BJ (cell line): ENCODE data around the gene ZEB2. TPM values are rescaled to one million over a fixed set of nuclear protein-coding genes. Genes with fewer than 3 reads are reported as not detected.

ENCODE experiments used
- CTCF ChIA-PET: fragments of 350-600 bp; formaldehyde crosslinking; extraction: SDS; loops from one replicate; lab custom pipeline; 2021; ENCODE audit warnings: antibody characterized with exemption, inconsistent platforms; lab: Yijun Ruan, JAX
- POLR2A ChIA-PET: fragments of 300-600 bp; sonication (Branson Sonifier 250); formaldehyde crosslinking; extraction: SDS; loops from one replicate; lab custom pipeline; 2021; ENCODE audit warnings: antibody characterized with exemption; lab: Charles Lee
- DNase-seq: peaks from one replicate; pipeline ENCODE4 v3.0.0-alpha.2; 2011; ENCODE audit warnings: low read depth
- H3K27me3 ChIP-seq: 2 replicates; pipeline ENCODE4 v1.6.0; 2011; ENCODE audit warnings: low read length; ENCODE audit not compliant: control insufficient read depth, insufficient read depth
- H3K36me3 ChIP-seq: 2 replicates; pipeline ENCODE4 v1.5.1; 2011; ENCODE audit warnings: low read length; ENCODE audit not compliant: control insufficient read depth, insufficient read depth
- H3K4me3 ChIP-seq: 2 replicates; pipeline ENCODE4 v1.5.1; 2011; ENCODE audit warnings: low read depth, mild to moderate bottlenecking, control low read depth, low read length
- polyA plus RNA-seq: library from polyadenylated mRNA; depleted of rRNA; stranded (reverse); fragments of >200 nt; gene quantifications from 2 replicates; pipeline ENCODE4 v1.2.3, GENCODE V29; 2011
- TF ChIP-seq, protein P1 (sequence below): IDR thresholded peaks from 2 replicates; pipeline ENCODE4 v1.5.1; 2011; ENCODE audit warnings: low read depth, mild to moderate bottlenecking, control low read depth, inconsistent platforms, low read length, moderate library complexity; ENCODE audit not compliant: insufficient read depth

Gene ZEB2
- polyA plus RNA-seq, 1 experiment = 60.2 TPM

- no peak for DNase-seq
Measured at GRCh38 chr2:144508172-144508851, 11.6 kb downstream of the ZEB2 start.

GRCh38 chr2:144507441-144508171, 12.3 kb downstream of the ZEB2 start:
- no peaks in the 10 kb centered on the region for H3K36me3 ChIP-seq
- TF ChIP-seq, protein P1, sequence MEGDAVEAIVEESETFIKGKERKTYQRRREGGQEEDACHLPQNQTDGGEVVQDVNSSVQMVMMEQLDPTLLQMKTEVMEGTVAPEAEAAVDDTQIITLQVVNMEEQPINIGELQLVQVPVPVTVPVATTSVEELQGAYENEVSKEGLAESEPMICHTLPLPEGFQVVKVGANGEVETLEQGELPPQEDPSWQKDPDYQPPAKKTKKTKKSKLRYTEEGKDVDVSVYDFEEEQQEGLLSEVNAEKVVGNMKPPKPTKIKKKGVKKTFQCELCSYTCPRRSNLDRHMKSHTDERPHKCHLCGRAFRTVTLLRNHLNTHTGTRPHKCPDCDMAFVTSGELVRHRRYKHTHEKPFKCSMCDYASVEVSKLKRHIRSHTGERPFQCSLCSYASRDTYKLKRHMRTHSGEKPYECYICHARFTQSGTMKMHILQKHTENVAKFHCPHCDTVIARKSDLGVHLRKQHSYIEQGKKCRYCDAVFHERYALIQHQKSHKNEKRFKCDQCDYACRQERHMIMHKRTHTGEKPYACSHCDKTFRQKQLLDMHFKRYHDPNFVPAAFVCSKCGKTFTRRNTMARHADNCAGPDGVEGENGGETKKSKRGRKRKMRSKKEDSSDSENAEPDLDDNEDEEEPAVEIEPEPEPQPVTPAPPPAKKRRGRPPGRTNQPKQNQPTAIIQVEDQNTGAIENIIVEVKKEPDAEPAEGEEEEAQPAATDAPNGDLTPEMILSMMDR = no peak
- CTCF ChIA-PET = no interaction called here
- H3K4me3 ChIP-seq = no peak overlapping the region
- DNase-seq = no peak
- no peaks in the 10 kb centered on the region for H3K27me3 ChIP-seq
- POLR2A ChIA-PET = interaction anchor here (0.6 kb wide), 1 partner anchor 1086 kb away, joined by 3 read pairs; no protein-coding TSS in a partner anchor

More at GRCh38 chr2:144508172-144508851, 11.6 kb downstream of the ZEB2 start:
- TF ChIP-seq, protein P1 = no peak
- CTCF ChIA-PET = no interaction called here
- H3K36me3 ChIP-seq = no peaks in the 10 kb centered on the region
- H3K27me3 ChIP-seq = no peaks in the 10 kb centered on the region
- POLR2A ChIA-PET = interaction anchor here (0.9 kb wide), 1 partner anchor 125 kb away, joined by 3 read pairs; no protein-coding TSS in a partner anchor
- H3K4me3 ChIP-seq = no peak overlapping the region

- TF ChIP-seq, protein P1 = no peak
- no peak for DNase-seq
- Histone ChIP-seq H3K4me3 (no peak overlapping the region), H3K36me3 (no peaks in the 10 kb centered on the region; the same call in 1 of the 2 replicates), H3K27me3 (no peaks in the 10 kb centered on the region)
- CTCF ChIA-PET = interaction anchor here (0.5 to 1.6 kb wide), 5 partner anchors 9 to 889 kb away, joined by 3 to 4 read pairs (median 3); no protein-coding TSS in a partner anchor
- POLR2A ChIA-PET = interaction anchor here (0.5 to 0.7 kb wide), 3 partner anchors 9 to 20 kb away, joined by 3 to 6 read pairs (median 6); no protein-coding TSS in a partner anchor
Measured at GRCh38 chr2:144505245-144505831, 14.6 kb downstream of the ZEB2 start.

DNA sequence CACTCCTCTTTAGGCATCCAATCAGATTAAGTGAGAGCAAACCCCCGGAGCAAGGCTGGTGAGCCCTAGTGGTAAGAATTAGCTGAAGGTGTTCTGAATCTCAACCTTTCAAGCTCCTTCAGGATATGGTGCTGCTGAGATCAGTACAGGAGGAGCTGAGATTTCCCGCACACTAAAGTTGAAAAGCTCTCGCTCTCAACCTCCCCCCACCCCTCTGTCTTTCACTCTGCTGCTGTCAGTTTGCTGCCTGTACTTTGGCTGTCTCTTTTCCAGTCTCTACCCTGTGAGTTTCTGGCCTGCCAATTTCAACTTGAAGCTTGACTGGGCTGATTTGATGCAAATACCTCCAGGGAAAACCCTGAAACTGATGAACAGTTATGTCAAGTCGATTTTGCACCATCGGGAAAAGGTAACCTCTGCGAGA, 15.7 kb downstream of the ZEB2 start:
- ChIA-PET CTCF (interaction anchor here (1.2 kb wide), 1 partner anchor 20 kb away, joined by 4 read pairs; no protein-coding TSS in a partner anchor), POLR2A (no interaction called here)
- TF ChIP-seq, protein P1 = peak; percentile 16; the same call in 1 of the 2 replicates
- no peak overlapping the region for H3K4me3 ChIP-seq
- no peak for DNase-seq
- no peaks in the 10 kb centered on the region; the same call in 1 of the 2 replicates for H3K36me3 ChIP-seq
- H3K27me3 ChIP-seq = no peaks in the 10 kb centered on the region
